Suppressor macrophage (primary cell): Measurements from ENCODE around the gene NEUROG1.

Source experiments
- DNase-seq, 4 experiments: peaks; one replicate each; pipeline ENCODE4 v3.0.0-alpha.2; 2020 to 2022
- total RNA-seq, 17 experiments: gene quantifications; one replicate each; lab custom pipeline; 2026; ENCODE audit warnings: mixed read lengths in 6 of 17, inconsistent platforms in 3 of 17; lab: John Stamatoyannopoulos, UW

The NEUROG1 gene
- 0 to 0.55 (median 0) reads per million in 17 experiments for total RNA-seq

GRCh38 chr5:135535820-135536801 lies at the start of gene NEUROG1:
Gene NEUROG1, minus strand, starts transcription at chr5:135535964. Its CDS starts 274 bp downstream, at chr5:135535690.
- no peak for DNase-seq

- DNase-seq: no peak
These were observed 49.2 kb upstream of the NEUROG1 start for GRCh38 chr5:135584918-135585317.

GRCh38 chr5:135584276-135584675 lies 48.5 kb upstream of the NEUROG1 start:
- no peak for DNase-seq

GRCh38 chr5:135582099-135582781 lies 46.5 kb upstream of the NEUROG1 start:
- no peak for DNase-seq

- peak; percentile 47 to 70 (median 68) for DNase-seq
These were observed 43.0 kb upstream of the NEUROG1 start, which contains the start of gene CXCL14 for GRCh38 chr5:135578685-135579341. Gene CXCL14, minus strand, starts transcription at chr5:135578991. Its CDS starts 213 bp downstream, at chr5:135578778.

GRCh38 chr5:135578305-135578684 lies 42.5 kb upstream of the NEUROG1 start:
- DNase-seq: no peak

- DNase-seq: no peak
These were observed 41.7 kb upstream of the NEUROG1 start for GRCh38 chr5:135577421-135577820.

- DNase-seq: no peak
These were observed 40.4 kb upstream of the NEUROG1 start for GRCh38 chr5:135576075-135576599.

GRCh38 chr5:135574493-135574892 lies 38.7 kb upstream of the NEUROG1 start:
- no peak for DNase-seq

- peak in 3 of 4 experiments; percentile 19 to 45 (median 39) for DNase-seq
These were observed 36.1 kb upstream of the NEUROG1 start for GRCh38 chr5:135571902-135572301.

- DNase-seq: peak in 1 of 4 experiments; percentile 9
These were observed 35.4 kb upstream of the NEUROG1 start for GRCh38 chr5:135571066-135571609.

GRCh38 chr5:135570453-135570764 lies 34.6 kb upstream of the NEUROG1 start:
- DNase-seq: no peak

GRCh38 chr5:135569755-135570452 lies 34.1 kb upstream of the NEUROG1 start:
- DNase-seq: peak; percentile 42 to 75 (median 62)

- DNase-seq: no peak
These were observed 33.2 kb upstream of the NEUROG1 start for GRCh38 chr5:135568923-135569360.

- DNase-seq: peak in 1 of 4 experiments; percentile 1
These were observed 32.5 kb upstream of the NEUROG1 start for GRCh38 chr5:135568246-135568645.

- no peak for DNase-seq
These were observed 31.9 kb upstream of the NEUROG1 start for GRCh38 chr5:135567661-135568060.

- DNase-seq: no peak
These were observed 30.9 kb upstream of the NEUROG1 start for GRCh38 chr5:135566422-135567400.

GRCh38 chr5:135565725-135566421 lies 30.1 kb upstream of the NEUROG1 start:
- peak; percentile 76 to 92 (median 88) for DNase-seq

- no peak for DNase-seq
These were observed 29.5 kb upstream of the NEUROG1 start for GRCh38 chr5:135565266-135565665.

GRCh38 chr5:135564331-135564730 lies 28.6 kb upstream of the NEUROG1 start:
- DNase-seq: no peak
